GM12878 (cell line): ENCODE results near the gene NUDT16L1. TPM values are rescaled to one million over a fixed set of nuclear protein-coding genes. Genes with fewer than 3 reads are reported as not detected.

Experiments used
- ATAC-seq: fragments of 200-7000 bp; cut with Tn5 transposase; 3 replicates; pipeline ENCODE4 v1.9.1; 2020; ENCODE audit warnings: mild to moderate bottlenecking, moderate library complexity
- BruUV-seq: library from RNA; stranded (reverse); fragments of 400-500 nt; replicated peaks from 2 replicates; lab custom pipeline; 2021; lab: Mats Ljungman, UMichigan
- CTCF ChIA-PET: fragments of 300-600 bp; sonication (Branson Sonifier 250); formaldehyde crosslinking; extraction: SDS; loops from one replicate; lab custom pipeline; 2021; ENCODE audit warnings: inconsistent platforms; lab: Yijun Ruan, JAX
- POLR2A ChIA-PET: fragments of 350-600 bp; formaldehyde crosslinking; extraction: SDS; loops from one replicate; lab custom pipeline; 2021; ENCODE audit warnings: inconsistent platforms; lab: Charles Lee
- RAD21 ChIA-PET: fragments of 300-600 bp; sonication (Branson Sonifier 250); formaldehyde crosslinking; loops from one replicate; lab custom pipeline; 2023; ENCODE audit warnings: antibody characterized with exemption; ENCODE audit not compliant: unreplicated experiment; lab: Charles Lee
- SMC1A ChIA-PET: fragments of 300-600 bp; sonication (Branson Sonifier 250); formaldehyde crosslinking; loops from one replicate; lab custom pipeline; 2023; ENCODE audit not compliant: unreplicated experiment, uncharacterized antibody; lab: Charles Lee
- DNase-seq: peaks from one replicate; pipeline ENCODE4 v3.0.0-alpha.2; 2011; ENCODE audit warnings: low read depth, low spot score
- FAIRE-seq: peaks from 3 replicates; lab custom pipeline; 2011; peaks lifted over from hg19 to GRCh38; lab: Jason Lieb, UNC
- H2AFZ ChIP-seq: 2 replicates; pipeline ENCODE4 v1.6.0; 2011; ENCODE audit warnings: low read depth, low read length, control low read depth; ENCODE audit not compliant: control insufficient read depth
- H3K27ac ChIP-seq: 2 replicates; pipeline ENCODE4 v1.5.1; 2011; ENCODE audit warnings: control low read depth; ENCODE audit not compliant: control insufficient read depth, insufficient read depth
- H3K27me3 ChIP-seq, 2 experiments: replicated peaks in 1 of 2; 2 replicates each; pipeline versions ENCODE4 v1.6.0 to v1.6.1; 2011; ENCODE audit warnings: low read length in 1 of 2; ENCODE audit not compliant: control insufficient read depth in 2 of 2, insufficient read depth in 2 of 2
- H3K36me3 ChIP-seq, 2 experiments: 2 replicates each; pipeline ENCODE4 v1.5.1; 2011; ENCODE audit warnings: low read length in 1 of 2; ENCODE audit not compliant: control insufficient read depth in 2 of 2, insufficient read depth in 2 of 2
- H3K4me1 ChIP-seq: 2 replicates; pipeline ENCODE4 v1.6.1; 2011; ENCODE audit warnings: mild to moderate bottlenecking, low read length, moderate library complexity, mixed read lengths; ENCODE audit not compliant: control insufficient read depth, insufficient read depth
- H3K4me2 ChIP-seq: 2 replicates; pipeline ENCODE4 v1.6.0; 2011; ENCODE audit warnings: control low read depth; ENCODE audit not compliant: control insufficient read depth, insufficient read depth
- H3K4me3 ChIP-seq: fragments of 200-600 bp; sonication (generic); 2 replicates; pipeline ENCODE4 v1.5.1; 2016
- H3K79me2 ChIP-seq: 2 replicates; pipeline ENCODE4 v1.6.0; 2011; ENCODE audit warnings: low read length; ENCODE audit not compliant: control insufficient read depth, insufficient read depth
- H3K9ac ChIP-seq: 2 replicates; pipeline ENCODE4 v1.8.0; 2011; ENCODE audit warnings: low read length, control low read depth, mixed read lengths; ENCODE audit not compliant: control insufficient read depth, insufficient read depth
- H3K9me3 ChIP-seq: replicated peaks from 3 replicates; pipeline ENCODE4 v1.5.1; 2011; ENCODE audit warnings: mild to moderate bottlenecking, low read length; ENCODE audit not compliant: control insufficient read depth, insufficient read depth
- H4K20me1 ChIP-seq: 2 replicates; pipeline ENCODE4 v1.6.0; 2011; ENCODE audit not compliant: control insufficient read depth, insufficient read depth
- ATF3 ChIP-seq: IDR thresholded peaks from 2 replicates; pipeline ENCODE4 v1.6.1; 2011; ENCODE audit warnings: low read depth, mild to moderate bottlenecking, low read length, moderate library complexity, borderline replicate concordance; ENCODE audit errors: extremely low read depth
- BHLHE40 ChIP-seq, 2 experiments: fragments of 450-650 bp in 1 of 2; IDR thresholded peaks; 2 replicates each; pipeline ENCODE4 v1.6.1; 2011 to 2017; ENCODE audit warnings: low read depth in 2 of 2, borderline replicate concordance in 1 of 2, improper control_type of control experiment in 1 of 2, low read length in 1 of 2, mild to moderate bottlenecking in 1 of 2
- HDGF ChIP-seq: fragments of 450-650 bp; IDR thresholded peaks from 2 replicates; pipeline ENCODE4 v1.6.1; 2016; ENCODE audit warnings: antibody characterized with exemption
- IKZF1 ChIP-seq: fragments of 450-650 bp; conservative IDR thresholded peaks from 2 replicates; pipeline ENCODE4 v1.6.1; 2017; ENCODE audit warnings: antibody characterized with exemption, mild to moderate bottlenecking
- RBBP5 ChIP-seq: fragments of 200-600 bp; sonication (generic); conservative IDR thresholded peaks from 2 replicates; pipeline ENCODE4 v1.6.1; 2016
- SREBF2 ChIP-seq: IDR thresholded peaks from 2 replicates; pipeline ENCODE4 v1.6.1; 2012; ENCODE audit warnings: mild to moderate bottlenecking, low read length
- WRNIP1 ChIP-seq: IDR thresholded peaks from 2 replicates; pipeline ENCODE4 v1.6.1; 2011; ENCODE audit warnings: low read depth, low read length, improper control_type of control experiment, borderline replicate concordance
- ZNF622 ChIP-seq: fragments of 450-650 bp; IDR thresholded peaks from 2 replicates; pipeline ENCODE4 v1.6.1; 2017; ENCODE audit warnings: mild to moderate bottlenecking, inconsistent platforms
- WGBS: methylation state at CpG from one replicate; pipeline ENCODE4 v1.1.6; 2016; ENCODE audit warnings: low lambda C conversion rate; ENCODE audit not compliant: insufficient replicate concordance, insufficient coverage; ENCODE audit errors: missing lambda C conversion rate; 5-methylcytosine and 5-hydroxymethylcytosine counted together
- in situ Hi-C: fragments of 300-500 bp; cut with MboI; formaldehyde crosslinking; loops from 9 replicates; pipeline ENCODE4 v1.14.3; 2018; ENCODE audit warnings: mixed read lengths
- intact Hi-C: fragments of 100-400 bp; cut with micrococcal nuclease; formaldehyde crosslinking; loops from one replicate; pipeline ENCODE4 v1.14.2; 2022; ENCODE audit not compliant: unreplicated experiment
- polyA plus RNA-seq, 11 experiments: library from polyadenylated mRNA; depleted of rRNA in 4 of 11; unstranded in 6 of 11; stranded (reverse) in 5 of 11; fragments of >200 nt; fragmentation: Nextera tagmentation in 4 of 11; fragmentation: Illumina TruSeq in 1 of 11; extraction: Ambion mirVana in 4 of 11; extraction: Trizol in 1 of 11; gene quantifications; 1 replicate in 1 of 11; 2 replicates in 10 of 11; pipeline versions ENCODE4 v1.2.1 to v1.2.3, GENCODE V29; 2011 to 2016; ENCODE audit warnings: inconsistent platforms in 2 of 11, missing spikeins in 2 of 11, low read depth in 1 of 11
- total RNA-seq, 4 experiments: library from RNA; depleted of rRNA in 3 of 4; stranded (reverse); fragments of >200 nt in 3 of 4; fragmentation: Illumina TruSeq in 1 of 4; extraction: Trizol in 1 of 4; gene quantifications; 2 replicates each; pipeline versions ENCODE4 v1.2.1 to v1.2.3, GENCODE V29; 2013 to 2021
- TF ChIP-seq, protein P1 (sequence below): fragments of 450-650 bp; IDR thresholded peaks from 2 replicates; pipeline ENCODE4 v1.6.1; 2016; ENCODE audit warnings: mild to moderate bottlenecking
- TF ChIP-seq, protein P2 (sequence below): fragments of 450-650 bp; formaldehyde crosslinking; IDR thresholded peaks from 2 replicates; pipeline ENCODE4 v1.4.0; 2020; ENCODE audit warnings: mild to moderate bottlenecking, moderate library complexity

NUDT16L1 gene
- total and polyA plus RNA-seq, 10 of the 15 experiments (the other 5 are each of a cell fraction or from before 2014, with no cell fraction given): 1.4 to 77.7 (median 28.9) TPM

DNA sequence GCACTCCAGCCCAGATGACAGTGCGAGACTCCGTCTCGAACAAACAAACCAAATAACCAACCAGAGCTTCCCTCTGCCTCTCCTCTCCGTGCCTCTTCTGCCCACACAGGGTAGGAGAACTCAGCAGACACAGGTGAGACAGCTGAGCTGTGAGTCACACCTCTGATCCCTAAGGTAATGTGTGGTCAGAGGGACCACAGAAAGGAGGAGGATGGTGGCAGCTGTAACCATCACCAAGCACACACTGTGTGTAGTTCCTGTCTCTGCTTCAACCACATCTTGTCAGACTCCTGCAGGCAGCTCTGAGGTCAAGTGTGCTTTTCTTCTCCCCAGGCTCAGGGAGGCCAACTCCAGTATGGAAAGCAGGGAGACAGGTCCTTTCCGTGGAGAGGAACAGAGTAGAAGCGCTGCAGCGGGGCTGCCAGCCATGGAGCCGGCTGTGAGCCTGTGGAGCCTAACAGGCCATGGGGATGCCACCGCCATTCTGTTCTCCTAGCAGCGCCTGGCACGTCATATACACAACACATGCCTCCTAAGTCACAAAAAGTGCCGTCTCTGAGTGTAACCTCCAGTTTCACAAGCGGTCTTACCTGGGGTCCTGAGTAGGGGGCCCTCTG is 7.1 kb downstream of the NUDT16L1 start:
- WGBS: 92% methylated on average over 13 of the region's 13 CpGs
- Histone ChIP-seq H3K9ac (no peak overlapping the region), H3K27ac (no peak overlapping the region), H2AFZ (no peak overlapping the region), H3K4me2 (no peak overlapping the region), H3K79me2 (no peaks in the 10 kb centered on the region), H3K4me1 (no peaks in the 10 kb centered on the region), H3K4me3 (no peak overlapping the region), H3K9me3 (no peaks in the 10 kb centered on the region), H3K27me3 (no peaks in the 10 kb centered on the region), H3K36me3 (peaks cover 10 to 45% of the 10 kb centered on the region in 2 experiments; a peak in 3 of 4 replicates), H4K20me1 (no peaks in the 10 kb centered on the region)
- no peak for DNase-seq
- in situ Hi-C loops: no loop called here
- CTCF ChIA-PET: no interaction called here
- TF ChIP-seq, protein P1, sequence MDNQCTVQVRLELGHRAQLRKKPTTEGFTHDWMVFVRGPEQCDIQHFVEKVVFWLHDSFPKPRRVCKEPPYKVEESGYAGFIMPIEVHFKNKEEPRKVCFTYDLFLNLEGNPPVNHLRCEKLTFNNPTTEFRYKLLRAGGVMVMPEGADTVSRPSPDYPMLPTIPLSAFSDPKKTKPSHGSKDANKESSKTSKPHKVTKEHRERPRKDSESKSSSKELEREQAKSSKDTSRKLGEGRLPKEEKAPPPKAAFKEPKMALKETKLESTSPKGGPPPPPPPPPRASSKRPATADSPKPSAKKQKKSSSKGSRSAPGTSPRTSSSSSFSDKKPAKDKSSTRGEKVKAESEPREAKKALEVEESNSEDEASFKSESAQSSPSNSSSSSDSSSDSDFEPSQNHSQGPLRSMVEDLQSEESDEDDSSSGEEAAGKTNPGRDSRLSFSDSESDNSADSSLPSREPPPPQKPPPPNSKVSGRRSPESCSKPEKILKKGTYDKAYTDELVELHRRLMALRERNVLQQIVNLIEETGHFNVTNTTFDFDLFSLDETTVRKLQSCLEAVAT: no peak
- peak in 1 of 2 experiments; percentile 26; a peak in 2 of 4 replicates for TF ChIP-seq BHLHE40 (IDR thresholded peaks at IDR 0.05; ENCODE audit: borderline replicate concordance in 1 of 2, low read depth in 2 of 2, low read length in 1 of 2)
- no peak for FAIRE-seq
- SMC1A ChIA-PET: no interaction called here
- intact Hi-C loops: no loop called here
- ATAC-seq: no peak
- RAD21 ChIA-PET: no interaction called here
- POLR2A ChIA-PET: no interaction called here
- BruUV-seq: no TSS peak

GRCh38 chr16:4700997-4701743 is 7.8 kb downstream of the NUDT16L1 start:
- FAIRE-seq (no peak), ATAC-seq (no peak), DNase-seq (no peak)
- ChIA-PET CTCF (no interaction called here), RAD21 (no interaction called here), SMC1A (no interaction called here), POLR2A (no interaction called here)
- H4K20me1 ChIP-seq: no peaks in the 10 kb centered on the region
- H3K27ac ChIP-seq: no peak overlapping the region
- peaks cover 9 to 40% of the 10 kb centered on the region in 2 experiments; a peak in 3 of 4 replicates for H3K36me3 ChIP-seq
- no peak overlapping the region for H3K4me2 ChIP-seq
- H3K27me3 ChIP-seq: no peaks in the 10 kb centered on the region
- no peaks in the 10 kb centered on the region for H3K4me1 ChIP-seq
- no peak overlapping the region for H3K4me3 ChIP-seq
- H2AFZ ChIP-seq: no peak overlapping the region
- no peak overlapping the region for H3K9ac ChIP-seq
- in situ Hi-C loops: no loop called here
- BruUV-seq: no TSS peak
- no peaks in the 10 kb centered on the region for H3K9me3 ChIP-seq
- no peaks in the 10 kb centered on the region for H3K79me2 ChIP-seq
- 91% methylated on average over 33 of the region's 33 CpGs for WGBS
- intact Hi-C loops: no loop called here
- TF ChIP-seq, protein P2, sequence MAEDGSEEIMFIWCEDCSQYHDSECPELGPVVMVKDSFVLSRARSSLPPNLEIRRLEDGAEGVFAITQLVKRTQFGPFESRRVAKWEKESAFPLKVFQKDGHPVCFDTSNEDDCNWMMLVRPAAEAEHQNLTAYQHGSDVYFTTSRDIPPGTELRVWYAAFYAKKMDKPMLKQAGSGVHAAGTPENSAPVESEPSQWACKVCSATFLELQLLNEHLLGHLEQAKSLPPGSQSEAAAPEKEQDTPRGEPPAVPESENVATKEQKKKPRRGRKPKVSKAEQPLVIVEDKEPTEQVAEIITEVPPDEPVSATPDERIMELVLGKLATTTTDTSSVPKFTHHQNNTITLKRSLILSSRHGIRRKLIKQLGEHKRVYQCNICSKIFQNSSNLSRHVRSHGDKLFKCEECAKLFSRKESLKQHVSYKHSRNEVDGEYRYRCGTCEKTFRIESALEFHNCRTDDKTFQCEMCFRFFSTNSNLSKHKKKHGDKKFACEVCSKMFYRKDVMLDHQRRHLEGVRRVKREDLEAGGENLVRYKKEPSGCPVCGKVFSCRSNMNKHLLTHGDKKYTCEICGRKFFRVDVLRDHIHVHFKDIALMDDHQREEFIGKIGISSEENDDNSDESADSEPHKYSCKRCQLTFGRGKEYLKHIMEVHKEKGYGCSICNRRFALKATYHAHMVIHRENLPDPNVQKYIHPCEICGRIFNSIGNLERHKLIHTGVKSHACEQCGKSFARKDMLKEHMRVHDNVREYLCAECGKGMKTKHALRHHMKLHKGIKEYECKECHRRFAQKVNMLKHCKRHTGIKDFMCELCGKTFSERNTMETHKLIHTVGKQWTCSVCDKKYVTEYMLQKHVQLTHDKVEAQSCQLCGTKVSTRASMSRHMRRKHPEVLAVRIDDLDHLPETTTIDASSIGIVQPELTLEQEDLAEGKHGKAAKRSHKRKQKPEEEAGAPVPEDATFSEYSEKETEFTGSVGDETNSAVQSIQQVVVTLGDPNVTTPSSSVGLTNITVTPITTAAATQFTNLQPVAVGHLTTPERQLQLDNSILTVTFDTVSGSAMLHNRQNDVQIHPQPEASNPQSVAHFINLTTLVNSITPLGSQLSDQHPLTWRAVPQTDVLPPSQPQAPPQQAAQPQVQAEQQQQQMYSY: no peak
- no peak for TF ChIP-seq RBBP5
- no peak for TF ChIP-seq ZNF622
- no peak for TF ChIP-seq HDGF
- TF ChIP-seq IKZF1: no peak
- TF ChIP-seq WRNIP1: no peak
- TF ChIP-seq ATF3: no peak
- TF ChIP-seq SREBF2: no peak
